Measurements from ENCODE around the gene PALMD. TPM values are rescaled to one million over a fixed set of nuclear protein-coding genes. Genes with fewer than 3 reads are reported as not detected.

The PALMD gene
- total RNA-seq, 1 experiment from 2014 or later = not detected

DNA sequence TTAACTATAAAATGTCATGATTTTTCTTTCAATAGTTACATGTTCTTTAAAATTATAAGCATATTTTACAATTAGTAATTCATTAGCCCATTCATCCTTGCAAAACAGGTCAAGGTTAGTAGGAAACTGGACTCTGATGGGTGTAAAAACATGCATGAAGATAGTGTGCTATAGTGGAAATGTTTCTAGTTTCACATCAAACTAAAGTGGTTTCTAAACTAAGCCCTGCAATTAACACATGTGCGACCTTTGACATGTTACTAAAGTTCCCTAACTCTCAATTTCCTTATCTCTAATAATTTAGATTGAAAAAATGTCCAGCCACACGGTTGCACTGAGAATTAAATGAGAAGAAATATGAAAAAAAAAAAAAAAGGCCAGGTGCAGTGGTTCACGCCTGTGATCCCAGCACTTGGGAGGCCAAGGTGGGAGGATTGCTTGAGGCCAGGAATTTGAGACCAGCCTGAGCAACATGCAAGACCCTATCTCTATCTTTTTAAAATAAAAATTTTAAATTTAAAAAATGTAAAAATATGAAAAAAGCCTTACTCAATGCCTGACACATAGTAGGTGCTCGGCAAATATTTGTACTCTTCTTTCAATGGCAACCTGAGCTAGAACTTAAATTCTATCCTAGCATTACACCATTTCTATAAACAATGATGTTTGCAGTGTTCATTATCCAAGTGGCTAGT lies 44.1 kb upstream of the PALMD start:
- Histone ChIP-seq H3K27ac (ENCODE audit: insufficient read length, low read depth, low read length) (no peak overlapping the region), H3K18ac (ENCODE audit: insufficient read length, low read depth, low read length) (no peak overlapping the region), H4K20me1 (ENCODE audit: control insufficient read depth, insufficient read depth, insufficient read length) (no peaks in the 10 kb centered on the region), H2BK15ac (ENCODE audit: low read depth, low read length) (no peak overlapping the region), H3K4me1 (ENCODE audit: insufficient read depth, low read length) (no peaks in the 10 kb centered on the region), H2AK5ac (ENCODE audit: insufficient read length, low read length) (no peak overlapping the region), H2AFZ (ENCODE audit: low read length) (no peak overlapping the region), H3K27me3 (ENCODE audit: insufficient read depth, low read length) (no peaks in the 10 kb centered on the region), H3T11ph (ENCODE audit: low read length) (no peak overlapping the region), H3K4me2 (ENCODE audit: insufficient read depth, insufficient read length, low read length) (no peak overlapping the region), H3K56ac (ENCODE audit: insufficient read length, low read depth, low read length) (no peak overlapping the region), H3K4ac (ENCODE audit: low read depth, low read length) (no peak overlapping the region), H3K23ac (ENCODE audit: insufficient read length, low read depth, low read length) (no peak overlapping the region), H4K8ac (replicated peaks; ENCODE audit: insufficient read length, low read depth, low read length) (no peak overlapping the region), H2BK120ac (ENCODE audit: low read depth, low read length, poor library complexity, severe bottlenecking) (no peak overlapping the region), H3K9ac (ENCODE audit: extremely low read depth, insufficient read length, low read length) (no peak overlapping the region), H2BK5ac (ENCODE audit: insufficient read length, low read length) (no peak overlapping the region), H2BK12ac (ENCODE audit: insufficient read length, low read depth, low read length) (no peak overlapping the region), H3K23me2 (ENCODE audit: insufficient read length, low read depth, low read length, poor library complexity, severe bottlenecking) (no peaks in the 10 kb centered on the region), H2BK20ac (ENCODE audit: low read depth, low read length, poor library complexity, severe bottlenecking) (no peak overlapping the region), H3K14ac (ENCODE audit: insufficient read depth, low read length) (no peak overlapping the region), H3K9me3 (ENCODE audit: control insufficient read depth, low read depth, low read length) (no peaks in the 10 kb centered on the region), H4K5ac (ENCODE audit: insufficient read length, low read depth, low read length) (no peak overlapping the region), H3K79me1 (ENCODE audit: insufficient read depth, low read depth, low read length, poor library complexity, severe bottlenecking) (no peaks in the 10 kb centered on the region), H3K79me2 (ENCODE audit: insufficient read depth, low read length) (no peaks in the 10 kb centered on the region), H4K91ac (ENCODE audit: insufficient read length, low read depth, low read length) (no peak overlapping the region)
- Mint-ChIP-seq H3K27ac (no peak overlapping the region; a peak in 1 of 7 replicates), H3K4me1 (no peaks in the 10 kb centered on the region), H3K9me3 (no peaks in the 10 kb centered on the region), H3K4me3 (no peak overlapping the region), H3K36me3 (ENCODE audit: insufficient read depth in 1 of 3, low read depth in 3 of 3) (no peaks in the 10 kb centered on the region), H3K27me3 (ENCODE audit: low read depth) (no peaks in the 10 kb centered on the region)
- WGBS (ENCODE audit: extremely low coverage, insufficient read length, low lambda C conversion rate) = no CpG with 5 or more reads among the region's 4 CpGs
- no peak for DNase-seq
- TF ChIP-seq, protein P1, sequence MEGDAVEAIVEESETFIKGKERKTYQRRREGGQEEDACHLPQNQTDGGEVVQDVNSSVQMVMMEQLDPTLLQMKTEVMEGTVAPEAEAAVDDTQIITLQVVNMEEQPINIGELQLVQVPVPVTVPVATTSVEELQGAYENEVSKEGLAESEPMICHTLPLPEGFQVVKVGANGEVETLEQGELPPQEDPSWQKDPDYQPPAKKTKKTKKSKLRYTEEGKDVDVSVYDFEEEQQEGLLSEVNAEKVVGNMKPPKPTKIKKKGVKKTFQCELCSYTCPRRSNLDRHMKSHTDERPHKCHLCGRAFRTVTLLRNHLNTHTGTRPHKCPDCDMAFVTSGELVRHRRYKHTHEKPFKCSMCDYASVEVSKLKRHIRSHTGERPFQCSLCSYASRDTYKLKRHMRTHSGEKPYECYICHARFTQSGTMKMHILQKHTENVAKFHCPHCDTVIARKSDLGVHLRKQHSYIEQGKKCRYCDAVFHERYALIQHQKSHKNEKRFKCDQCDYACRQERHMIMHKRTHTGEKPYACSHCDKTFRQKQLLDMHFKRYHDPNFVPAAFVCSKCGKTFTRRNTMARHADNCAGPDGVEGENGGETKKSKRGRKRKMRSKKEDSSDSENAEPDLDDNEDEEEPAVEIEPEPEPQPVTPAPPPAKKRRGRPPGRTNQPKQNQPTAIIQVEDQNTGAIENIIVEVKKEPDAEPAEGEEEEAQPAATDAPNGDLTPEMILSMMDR (conservative IDR thresholded peaks at IDR 0.05) = no peak

Measured in H9 (cell line).